Parathyroid adenoma (tissue), 2 donors: ENCODE results near the gene FBXL13.
"Not testable (repeated sequence)": the region's sequence is repeated elsewhere in the genome, so short reads cannot be mapped to it uniquely, and the experiment has no call there.

ENCODE experiments used
- H2AFZ ChIP-seq: fragments of 300-600 bp; sonication (generic); one replicate; pipeline ENCODE4 v1.7.0; 2017; ENCODE audit warnings: antibody characterized with exemption, mild to moderate bottlenecking
- H3K27ac ChIP-seq: fragments of 300-600 bp; sonication (generic); one replicate; pipeline ENCODE4 v1.7.0; 2017
- H3K27me3 ChIP-seq: fragments of 300-600 bp; sonication (generic); one replicate; pipeline ENCODE4 v1.7.0; 2017; ENCODE audit warnings: low read length; ENCODE audit not compliant: control insufficient read depth, insufficient read depth
- H3K36me3 ChIP-seq: fragments of 300-600 bp; sonication (generic); one replicate; pipeline ENCODE4 v1.7.0; 2017; ENCODE audit warnings: low read length; ENCODE audit not compliant: control insufficient read depth, insufficient read depth
- H3K4me1 ChIP-seq: fragments of 300-600 bp; sonication (generic); one replicate; pipeline ENCODE4 v1.7.0; 2017; ENCODE audit warnings: control low read depth
- H3K4me2 ChIP-seq: fragments of 300-600 bp; sonication (generic); one replicate; pipeline ENCODE4 v1.7.0; 2017; ENCODE audit warnings: low read length
- H3K4me3 ChIP-seq: fragments of 300-600 bp; sonication (generic); one replicate; pipeline ENCODE4 v1.7.0; 2017; ENCODE audit warnings: low read depth, low read length
- H3K79me2 ChIP-seq: fragments of 300-600 bp; sonication (generic); one replicate; pipeline ENCODE4 v1.7.0; 2017; ENCODE audit warnings: control low read depth
- H3K9ac ChIP-seq: fragments of 300-600 bp; sonication (generic); one replicate; pipeline ENCODE4 v1.7.0; 2017; ENCODE audit warnings: mild to moderate bottlenecking
- H3K9me3 ChIP-seq: fragments of 300-600 bp; sonication (generic); one replicate; pipeline ENCODE4 v1.7.0; 2017; ENCODE audit warnings: low read length; ENCODE audit not compliant: control insufficient read depth
- CTCF ChIP-seq: fragments of 300-600 bp; sonication (generic); IDR thresholded peaks from one replicate; pipeline ENCODE4 v1.7.0; 2017; ENCODE audit warnings: antibody characterized with exemption, mild to moderate bottlenecking
- donor health status: primary hyperparathyroidism.

Gene FBXL13

GRCh38 chr7:103114576-103115008, 40.0 kb upstream of the FBXL13 start:
- Histone ChIP-seq H3K9ac (no peak overlapping the region), H3K4me3 (no peak overlapping the region), H3K27ac (no peak overlapping the region), H3K4me2 (no peak overlapping the region), H3K9me3 (no peaks in the 10 kb centered on the region), H3K4me1 (no peaks in the 10 kb centered on the region), H3K27me3 (no peaks in the 10 kb centered on the region), H3K79me2 (no peaks in the 10 kb centered on the region), H2AFZ (no peak overlapping the region), H3K36me3 (no peaks in the 10 kb centered on the region)
- TF ChIP-seq CTCF, result no peak

GRCh38 chr7:103113164-103113563, 38.6 kb upstream of the FBXL13 start:
- no peaks in the 10 kb centered on the region for H3K4me1 ChIP-seq
- no peaks in the 10 kb centered on the region for H3K27me3 ChIP-seq
- no peaks in the 10 kb centered on the region for H3K36me3 ChIP-seq
- no peaks in the 10 kb centered on the region for H3K9me3 ChIP-seq
- TF ChIP-seq CTCF, result no peak
- H3K9ac ChIP-seq, result no peak overlapping the region
- H3K27ac ChIP-seq, result no peak overlapping the region
- no peak overlapping the region for H2AFZ ChIP-seq
- no peak overlapping the region for H3K4me2 ChIP-seq
- H3K4me3 ChIP-seq, result no peak overlapping the region
- no peaks in the 10 kb centered on the region for H3K79me2 ChIP-seq

GRCh38 chr7:103106703-103107070, 32.1 kb upstream of the FBXL13 start:
- not testable (repeated sequence) for H3K4me3 ChIP-seq, H3K4me1 ChIP-seq, H3K79me2 ChIP-seq, H3K27ac ChIP-seq, H3K36me3 ChIP-seq, H3K27me3 ChIP-seq, H3K9me3 ChIP-seq, H3K9ac ChIP-seq
- Histone ChIP-seq H2AFZ (peak overlapping the region; percentile 81), H3K4me2 (peak overlapping the region; percentile 31)

- TF ChIP-seq CTCF, result no peak
- Histone ChIP-seq H3K79me2 (no peaks in the 10 kb centered on the region), H3K4me3 (no peak overlapping the region), H3K27ac (peak overlapping the region; percentile 29), H3K4me1 (peaks cover 6% of the 10 kb centered on the region), H3K9me3 (no peaks in the 10 kb centered on the region), H3K36me3 (no peaks in the 10 kb centered on the region), H2AFZ (peak overlapping the region; percentile 81), H3K27me3 (no peaks in the 10 kb centered on the region), H3K9ac (no peak overlapping the region), H3K4me2 (peak overlapping the region; percentile 31)
These were observed 31.6 kb upstream of the FBXL13 start for GRCh38 chr7:103106005-103106702.

- Histone ChIP-seq H3K36me3 (no peaks in the 10 kb centered on the region), H3K79me2 (no peaks in the 10 kb centered on the region), H3K4me1 (peaks cover 6% of the 10 kb centered on the region), H3K27me3 (no peaks in the 10 kb centered on the region), H3K4me2 (no peak overlapping the region), H2AFZ (no peak overlapping the region), H3K9me3 (no peaks in the 10 kb centered on the region), H3K27ac (no peak overlapping the region), H3K9ac (no peak overlapping the region), H3K4me3 (no peak overlapping the region)
- TF ChIP-seq CTCF, result no peak
These were observed 26.9 kb upstream of the FBXL13 start for GRCh38 chr7:103101543-103101942.
